ENCODE data around the gene CAMSAP3. TPM values are rescaled to one million over a fixed set of nuclear protein-coding genes. Genes with fewer than 3 reads are reported as not detected.
"Not testable (repeated sequence)": the region's sequence is repeated elsewhere in the genome, so short reads cannot be mapped to it uniquely, and the experiment has no call there.

Gene CAMSAP3
- total RNA-seq, 2 donors from 2014 or later, result 40.4 to 90.9 TPM

DNA sequence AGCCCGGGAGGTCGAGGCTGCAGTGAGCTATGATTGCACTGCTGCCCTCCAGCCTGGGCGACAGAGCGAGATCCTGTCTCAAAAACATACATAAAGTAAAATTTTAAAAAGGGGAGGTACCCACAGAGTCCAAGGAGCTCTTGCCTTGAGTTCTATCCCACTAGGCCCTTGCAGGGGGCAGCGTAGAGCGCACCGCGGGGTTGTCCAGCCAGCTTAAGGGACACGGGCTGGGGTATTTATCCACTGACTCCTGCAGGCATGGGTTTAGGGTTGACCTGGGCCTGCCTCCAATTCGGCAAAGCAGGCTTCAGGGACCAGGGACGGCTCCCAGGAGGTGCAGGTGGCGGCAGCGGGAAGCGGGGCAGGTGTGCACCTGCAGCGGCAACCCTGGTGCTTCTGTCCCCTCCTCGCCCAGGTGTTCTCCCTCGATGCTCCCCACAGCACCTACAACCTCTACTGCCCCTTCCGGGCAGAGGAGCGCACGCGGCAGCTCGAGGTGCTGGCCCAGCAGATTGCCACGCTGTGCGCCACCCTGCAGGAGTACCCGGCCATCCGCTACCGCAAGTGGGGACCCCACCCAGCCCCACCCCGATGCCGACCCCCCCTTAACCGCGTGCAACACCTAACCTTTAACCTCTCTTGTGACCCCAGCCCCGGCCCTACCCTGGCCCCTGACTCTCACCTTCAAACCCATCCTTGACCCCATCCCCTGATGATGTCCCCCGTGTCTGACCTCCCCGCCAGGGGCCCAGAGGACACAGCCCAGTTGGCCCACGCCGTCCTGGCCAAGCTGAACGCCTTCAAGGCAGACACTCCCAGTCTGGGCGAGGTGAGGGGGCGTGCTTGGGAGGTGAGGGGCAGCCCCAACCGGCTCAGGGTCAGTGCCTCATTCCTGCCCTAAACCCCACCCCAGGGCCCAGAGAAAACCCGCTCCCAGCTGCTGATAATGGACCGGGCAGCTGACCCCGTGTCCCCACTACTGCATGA, 45.9 kb downstream of the CAMSAP3 start:
- DNase-seq (ENCODE audit: low spot score), result no peak
- Histone ChIP-seq H3K4me1 (replicated peaks) (no peaks in the 10 kb centered on the region), H3K27ac (no peak overlapping the region), H3K27me3 (replicated peaks; ENCODE audit: insufficient read depth) (no peaks in the 10 kb centered on the region), H3K4me3 (no peak overlapping the region), H3K36me3 (no peaks in the 10 kb centered on the region), H3K9me3 (no peaks in the 10 kb centered on the region)
- WGBS, result 87% methylated on average over 40 of the region's 43 CpGs
- intact Hi-C loops (cut with DNase I), result no loop called here
- TF ChIP-seq POLR2A (IDR thresholded peaks at IDR 0.05), result no peak
- TF ChIP-seq CTCF (IDR thresholded peaks at IDR 0.05), result no peak
- TF ChIP-seq POLR2AphosphoS5 (IDR thresholded peaks at IDR 0.05), result no peak

DNA sequence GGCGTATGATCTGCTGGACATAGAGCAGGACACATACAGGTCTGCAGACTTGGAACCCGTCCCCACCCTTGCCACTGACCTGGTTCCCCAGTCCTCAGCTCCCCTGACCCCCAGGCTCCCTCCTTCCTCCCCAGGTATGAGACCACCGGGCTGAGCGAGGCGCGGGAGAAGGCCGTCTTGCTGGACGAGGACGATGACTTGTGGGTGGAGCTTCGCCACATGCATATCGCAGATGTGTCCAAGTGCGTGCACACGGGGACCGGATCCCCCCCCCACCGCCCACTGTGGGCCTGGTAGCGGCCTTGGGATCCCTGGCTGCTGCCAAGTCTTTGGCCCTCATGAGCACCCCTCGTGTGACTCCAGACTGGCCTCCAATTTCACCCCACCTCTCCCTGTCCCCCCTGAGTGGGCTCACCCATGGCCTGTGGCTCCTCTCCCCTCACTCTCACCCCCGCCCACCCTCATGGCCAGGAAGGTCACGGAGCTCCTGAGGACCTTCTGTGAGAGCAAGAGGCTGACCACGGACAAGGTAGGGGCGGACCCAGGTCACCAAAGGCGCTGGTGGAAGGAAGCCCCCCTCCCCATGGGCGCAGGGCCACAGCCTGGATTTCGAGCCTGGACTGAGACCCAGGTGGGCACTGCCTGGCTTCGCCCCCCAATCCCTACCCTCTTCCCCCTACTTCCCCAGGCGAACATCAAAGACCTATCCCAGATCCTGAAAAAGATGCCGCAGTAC, 46.8 kb downstream of the CAMSAP3 start:
- no peak overlapping the region for H3K27ac ChIP-seq
- H3K36me3 ChIP-seq, result no peaks in the 10 kb centered on the region
- no peak overlapping the region for H3K4me3 ChIP-seq
- intact Hi-C loops (cut with DNase I), result no loop called here
- 88% methylated on average over 24 of the region's 27 CpGs for WGBS
- no peak for DNase-seq (ENCODE audit: low spot score)
- no peaks in the 10 kb centered on the region for H3K4me1 ChIP-seq (replicated peaks)
- no peaks in the 10 kb centered on the region for H3K9me3 ChIP-seq
- H3K27me3 ChIP-seq (replicated peaks; ENCODE audit: insufficient read depth), result no peaks in the 10 kb centered on the region
- TF ChIP-seq CTCF (IDR thresholded peaks at IDR 0.05), result no peak
- TF ChIP-seq POLR2AphosphoS5 (IDR thresholded peaks at IDR 0.05), result no peak
- TF ChIP-seq POLR2A (IDR thresholded peaks at IDR 0.05), result no peak

GRCh38 chr19:7643031-7643415, 47.4 kb downstream of the CAMSAP3 start:
- intact Hi-C loops (cut with DNase I), result no loop called here

GRCh38 chr19:7643629-7644549, 48.2 kb downstream of the CAMSAP3 start:
- H3K27me3 ChIP-seq (replicated peaks; ENCODE audit: insufficient read depth); DNase-seq (ENCODE audit: low spot score); H3K9me3 ChIP-seq; H3K4me3 ChIP-seq; H3K36me3 ChIP-seq; H3K4me1 ChIP-seq (replicated peaks); intact Hi-C loops (cut with DNase I); H3K27ac ChIP-seq: not testable (repeated sequence)
- 64% methylated on average over 10 of the region's 10 CpGs for WGBS

More at GRCh38 chr19:7643031-7643415, 47.4 kb downstream of the CAMSAP3 start:
- 91% methylated on average over 8 of the region's 8 CpGs for WGBS
- H3K4me3 ChIP-seq, result no peak overlapping the region
- no peak for DNase-seq (ENCODE audit: low spot score)
- H3K27ac ChIP-seq, result no peak overlapping the region
- H3K9me3 ChIP-seq, result no peaks in the 10 kb centered on the region
- H3K27me3 ChIP-seq (replicated peaks; ENCODE audit: insufficient read depth), result no peaks in the 10 kb centered on the region
- no peaks in the 10 kb centered on the region for H3K36me3 ChIP-seq
- no peaks in the 10 kb centered on the region for H3K4me1 ChIP-seq (replicated peaks)
- TF ChIP-seq POLR2A (IDR thresholded peaks at IDR 0.05) (no peak), POLR2AphosphoS5 (IDR thresholded peaks at IDR 0.05) (no peak), CTCF (IDR thresholded peaks at IDR 0.05) (no peak)

DNA sequence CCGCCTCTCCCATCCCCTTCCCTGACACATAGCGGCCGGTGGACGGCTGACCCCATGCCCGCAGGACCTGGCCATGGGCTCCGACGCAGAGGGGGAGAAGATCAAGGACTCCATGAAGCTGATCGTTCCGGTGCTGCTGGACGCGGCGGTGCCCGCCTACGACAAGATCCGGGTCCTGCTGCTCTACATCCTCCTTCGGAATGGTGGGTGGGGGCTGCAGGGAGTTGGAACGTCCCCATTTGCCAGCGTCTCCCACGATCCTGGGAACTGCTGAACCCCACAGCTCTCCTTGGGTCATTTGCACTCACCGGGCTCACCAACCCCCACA, 48.9 kb downstream of the CAMSAP3 start:
- no peak for TF ChIP-seq POLR2A (IDR thresholded peaks at IDR 0.05)
- Histone ChIP-seq H3K27me3 (replicated peaks; ENCODE audit: insufficient read depth) (no peaks in the 10 kb centered on the region), H3K4me3 (no peak overlapping the region), H3K4me1 (replicated peaks) (no peaks in the 10 kb centered on the region), H3K9me3 (no peaks in the 10 kb centered on the region), H3K36me3 (no peaks in the 10 kb centered on the region), H3K27ac (no peak overlapping the region)
- intact Hi-C loops (cut with DNase I), result no loop called here
- WGBS, result 82% methylated on average over 4 of the region's 20 CpGs
- no peak for DNase-seq (ENCODE audit: low spot score)

All from prostate gland (tissue), 2 donors.